ENCODE data around the gene MGLL.
A peak's percentile ranks its signal among the peaks of the same experiment; 100 is the strongest.

The MGLL gene

DNA sequence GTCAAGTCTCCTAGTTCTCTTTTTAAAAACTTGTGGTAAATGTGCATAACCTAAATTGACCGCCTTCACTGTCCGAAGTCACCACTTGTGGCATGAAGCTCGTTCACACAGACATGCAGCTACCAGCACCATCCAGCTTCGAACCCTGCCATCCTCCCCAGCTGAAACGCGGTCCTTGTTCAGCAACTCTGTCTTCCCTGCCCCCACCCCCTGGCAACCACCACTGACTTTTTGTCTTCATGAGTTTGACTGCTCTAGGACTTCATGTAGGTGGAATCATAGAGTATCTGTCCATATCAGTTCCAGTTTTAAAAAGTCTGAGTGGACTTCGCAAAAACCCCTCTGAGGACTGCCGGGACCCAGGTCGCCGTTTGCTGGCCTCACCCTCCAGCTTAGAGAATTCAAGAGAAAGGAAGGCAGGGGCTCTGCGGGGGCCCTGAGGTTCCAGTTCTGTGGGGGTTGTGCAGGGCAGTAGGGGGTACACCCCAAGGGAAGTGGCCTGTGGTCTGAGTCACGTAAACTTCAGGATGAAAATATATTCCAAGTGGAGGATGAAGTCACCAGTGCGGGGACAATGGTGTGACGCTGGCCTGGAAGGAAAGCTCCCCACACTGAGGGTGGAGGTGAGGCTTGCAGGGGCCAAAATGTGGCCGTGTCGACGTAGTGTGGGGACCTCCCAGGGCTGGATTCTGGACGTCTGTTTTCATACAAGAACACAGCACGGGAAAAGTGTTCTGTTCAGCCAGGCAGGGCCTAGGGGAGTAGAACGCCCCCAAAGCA, 82.0 kb downstream of the MGLL start:
- no peak for DNase-seq

DNA sequence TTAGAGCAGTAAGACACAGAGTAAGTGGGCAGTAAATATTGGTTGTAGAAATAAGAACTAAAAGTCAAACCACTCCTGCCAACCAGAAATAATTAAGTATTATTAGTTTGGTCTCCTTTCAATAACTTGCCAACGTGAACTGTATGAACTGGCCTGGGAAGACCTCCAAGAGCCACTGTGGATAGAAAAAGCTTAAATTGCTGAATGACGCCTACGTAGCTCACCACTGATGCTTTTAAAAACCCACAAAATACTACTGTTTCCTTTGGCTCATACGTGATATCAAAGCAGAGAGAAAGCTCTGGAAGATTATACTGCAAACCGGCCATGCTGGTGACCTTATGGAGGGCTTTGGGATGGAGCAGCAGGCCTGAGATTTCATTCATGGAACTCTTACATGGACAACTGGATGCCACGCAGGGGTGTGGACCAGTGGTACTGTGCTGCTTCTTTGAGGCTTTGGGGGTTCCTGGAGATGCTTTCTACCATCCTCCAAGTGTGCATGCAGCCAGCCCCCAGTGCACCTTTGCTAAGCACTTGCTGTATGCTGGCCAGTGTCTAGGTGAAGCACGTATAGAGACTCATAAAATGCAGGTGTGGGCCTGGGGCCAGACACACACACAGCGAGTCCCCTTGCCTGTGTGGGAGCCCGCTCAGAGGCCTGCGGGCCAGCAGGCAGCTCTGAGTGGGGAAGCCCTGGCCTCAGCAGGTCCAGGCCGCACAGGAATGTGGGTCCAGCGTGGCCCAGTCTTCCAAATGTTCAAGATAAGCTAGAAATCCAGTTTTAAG, 82.8 kb downstream of the MGLL start:
- DNase-seq = no peak

DNA sequence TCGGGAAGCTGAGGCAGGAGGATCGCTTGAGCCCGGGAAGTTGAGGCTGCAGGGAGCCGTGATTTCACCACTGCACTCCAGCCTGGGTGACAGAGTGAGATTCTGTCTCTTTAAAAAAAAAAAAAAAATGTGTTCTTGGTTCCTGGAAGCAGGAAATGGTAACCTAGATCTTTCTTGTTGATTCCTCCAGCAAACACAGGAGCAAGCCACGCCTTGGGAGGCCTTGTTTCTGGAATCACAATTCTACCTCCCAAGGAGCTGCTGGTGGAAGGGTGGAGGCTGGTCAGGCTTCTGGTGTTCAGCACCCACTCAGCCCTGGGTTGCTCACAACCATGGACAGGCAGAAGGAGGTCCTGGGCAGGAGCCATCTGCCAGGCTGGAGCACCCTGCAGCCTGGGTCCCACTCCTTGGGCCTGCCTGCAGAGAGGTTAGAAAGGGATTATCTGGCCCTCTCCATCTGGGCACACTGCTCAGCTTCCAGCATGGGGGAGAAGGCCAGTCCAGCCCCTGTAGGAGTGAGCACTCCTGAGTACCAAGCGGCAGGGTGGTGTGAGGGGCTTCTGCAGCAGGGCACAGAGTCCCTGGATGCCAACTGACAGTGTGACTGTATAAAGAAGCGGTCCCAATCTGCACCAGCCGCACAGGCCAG, 84.0 kb downstream of the MGLL start:
- peak; percentile 17 for DNase-seq

DNA sequence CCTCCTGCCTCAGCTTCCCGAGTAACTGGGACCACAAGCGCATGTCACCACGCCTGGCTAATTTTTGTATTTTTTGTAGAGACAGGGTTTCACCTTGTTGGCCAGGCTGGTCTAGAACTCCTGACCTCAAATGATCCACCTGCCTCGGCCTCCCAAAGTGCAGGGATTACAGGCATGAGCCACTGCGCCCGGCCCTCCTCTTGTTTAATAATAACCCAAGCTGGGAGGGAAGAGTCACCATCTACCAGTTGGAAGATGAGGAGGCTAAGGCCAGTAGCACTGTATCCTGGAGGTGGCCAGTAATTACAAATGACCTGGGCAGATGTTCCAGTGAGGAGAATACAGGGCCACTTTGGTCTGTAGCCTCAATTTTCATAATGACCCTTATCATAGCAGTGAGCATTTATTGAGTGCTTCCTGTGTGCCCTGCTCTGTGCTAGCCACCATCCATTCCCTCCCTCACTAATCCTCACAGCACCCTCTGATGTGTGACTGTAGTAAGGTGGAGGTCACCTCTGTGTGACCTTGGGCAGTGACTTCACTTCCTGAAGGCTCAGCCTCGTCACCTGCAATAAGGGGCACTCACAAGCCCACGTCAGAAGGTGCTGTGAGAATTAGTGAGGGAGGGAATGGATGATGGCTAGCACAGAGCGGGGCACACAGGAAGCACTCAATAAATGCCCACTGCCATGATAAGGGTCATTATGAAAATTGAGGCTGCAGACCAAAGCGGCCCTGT, 85.3 kb downstream of the MGLL start:
- DNase-seq = no peak

DNA sequence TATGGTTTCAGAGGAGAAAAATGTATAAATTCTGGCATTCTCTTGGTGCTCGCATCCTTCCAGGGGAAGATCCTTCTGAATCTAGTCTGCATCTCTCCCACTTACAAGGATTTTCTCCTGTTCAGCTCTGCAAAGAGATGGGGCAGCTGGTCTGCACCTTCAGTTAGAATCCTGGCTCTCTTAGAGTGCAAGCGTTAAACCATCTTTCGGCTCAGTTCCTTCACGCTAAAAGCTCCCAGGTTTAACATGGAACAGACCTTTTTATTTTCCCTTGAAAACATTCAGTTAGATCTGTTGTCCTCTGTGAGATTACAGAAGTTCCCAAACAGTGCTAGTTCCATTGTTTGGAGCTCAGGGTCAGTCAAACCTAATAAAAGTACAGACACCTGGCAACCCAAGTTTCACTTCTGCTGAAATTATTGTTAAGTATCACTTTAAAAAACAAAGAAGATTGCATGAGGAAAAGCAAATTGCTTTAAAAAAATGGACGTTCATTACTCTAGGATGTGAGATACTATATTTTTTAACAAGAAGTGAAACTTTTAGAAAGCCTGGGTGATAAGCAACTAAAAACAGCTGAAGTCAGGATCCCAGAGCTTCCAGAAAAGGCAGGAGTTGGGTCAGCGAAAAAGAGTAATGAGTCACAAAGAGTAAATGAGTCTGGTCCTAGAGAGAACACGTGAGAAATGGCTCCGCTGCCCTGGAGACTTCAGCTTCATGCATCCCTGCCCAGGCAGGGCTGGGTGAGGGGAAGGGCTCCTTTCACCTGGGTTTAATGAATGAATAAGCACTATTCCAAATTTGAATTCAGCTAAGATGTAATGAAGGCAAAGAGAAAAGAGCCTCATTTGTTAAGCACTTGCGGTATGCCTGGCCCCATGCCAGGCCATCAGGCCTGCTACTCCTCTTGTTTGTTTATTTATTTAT, 86.3 kb downstream of the MGLL start:
- peak; percentile 53 for DNase-seq

DNA sequence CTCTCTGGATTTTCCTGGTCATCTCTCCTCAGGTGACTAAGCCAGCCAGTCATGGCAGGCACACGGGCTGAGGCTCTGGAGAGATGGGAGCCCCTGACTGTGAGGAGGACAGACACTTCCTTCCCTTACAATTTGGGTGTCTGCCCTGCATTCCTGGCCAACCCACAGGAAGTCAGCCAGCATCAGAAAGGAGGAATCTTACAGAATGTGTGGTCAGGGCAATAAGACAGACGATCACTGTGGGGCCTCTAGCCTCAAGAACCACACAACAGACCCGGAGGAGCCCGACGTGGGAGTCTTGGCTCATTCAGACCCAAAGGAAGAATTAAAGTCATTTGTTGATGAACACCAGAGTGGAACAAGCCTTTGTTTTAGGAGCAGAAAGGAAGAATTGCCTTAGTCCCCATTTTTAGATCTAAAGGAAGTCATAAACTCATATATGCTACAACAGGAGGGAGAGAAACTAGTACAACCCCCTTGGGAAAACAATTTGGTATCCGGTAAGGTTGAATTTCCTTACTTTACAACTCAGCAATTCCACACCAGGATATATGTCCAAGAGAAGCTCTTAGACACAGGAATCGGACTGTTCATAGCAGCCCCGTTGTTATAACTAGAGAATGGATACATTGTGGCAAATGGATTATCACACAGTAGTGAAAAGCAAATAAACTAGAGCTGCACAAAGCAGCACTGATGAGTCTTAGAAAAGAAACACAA, 87.4 kb downstream of the MGLL start:
- peak; percentile 45 for DNase-seq

DNA sequence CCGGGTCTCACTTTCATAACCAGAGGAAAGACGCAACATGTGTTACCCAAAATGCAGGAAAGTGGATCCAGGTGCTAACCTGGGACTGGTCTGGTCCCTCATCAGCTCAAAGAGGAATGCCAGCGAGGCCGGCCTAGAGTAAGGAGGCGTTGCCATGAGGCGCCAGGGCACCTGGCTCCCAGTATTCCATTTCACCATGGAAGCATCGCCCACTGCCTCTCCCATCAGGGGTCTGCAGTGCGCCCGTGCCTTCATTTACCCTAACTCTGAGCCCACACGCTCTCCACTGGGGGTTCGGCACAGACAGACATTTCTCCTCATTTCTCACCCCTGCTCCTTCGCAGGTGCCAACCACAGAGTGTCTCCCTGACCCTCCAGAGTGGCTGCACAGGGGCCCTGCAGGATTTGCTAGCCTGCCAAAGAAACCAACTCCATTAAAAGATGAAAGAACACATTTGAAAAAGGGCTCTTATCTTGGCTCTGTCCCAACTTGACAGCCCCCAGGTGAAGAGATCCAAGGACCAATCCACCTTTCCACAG, 88.1 kb downstream of the MGLL start:
- no peak for DNase-seq

DNA sequence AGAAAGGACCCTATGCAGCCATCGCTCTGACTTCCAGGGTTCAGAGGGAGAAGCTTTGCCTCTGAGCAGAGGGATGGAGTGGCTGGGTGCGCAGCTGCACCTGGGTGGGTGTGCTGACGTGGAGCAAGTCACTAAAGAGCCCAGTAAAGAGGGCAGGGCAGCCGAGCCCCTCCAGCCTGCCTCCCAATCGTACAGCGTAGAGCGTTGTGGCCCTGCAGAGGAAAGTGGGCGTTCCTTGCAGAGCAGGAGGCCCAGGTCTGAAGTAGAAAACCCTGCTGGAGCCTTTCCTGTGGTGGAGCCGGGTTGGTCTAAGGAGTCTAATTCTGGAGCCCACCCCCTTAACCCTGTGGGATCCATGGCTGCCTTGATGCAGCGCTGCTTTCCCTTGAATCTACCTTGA, 88.5 kb downstream of the MGLL start:
- DNase-seq = no peak

DNA sequence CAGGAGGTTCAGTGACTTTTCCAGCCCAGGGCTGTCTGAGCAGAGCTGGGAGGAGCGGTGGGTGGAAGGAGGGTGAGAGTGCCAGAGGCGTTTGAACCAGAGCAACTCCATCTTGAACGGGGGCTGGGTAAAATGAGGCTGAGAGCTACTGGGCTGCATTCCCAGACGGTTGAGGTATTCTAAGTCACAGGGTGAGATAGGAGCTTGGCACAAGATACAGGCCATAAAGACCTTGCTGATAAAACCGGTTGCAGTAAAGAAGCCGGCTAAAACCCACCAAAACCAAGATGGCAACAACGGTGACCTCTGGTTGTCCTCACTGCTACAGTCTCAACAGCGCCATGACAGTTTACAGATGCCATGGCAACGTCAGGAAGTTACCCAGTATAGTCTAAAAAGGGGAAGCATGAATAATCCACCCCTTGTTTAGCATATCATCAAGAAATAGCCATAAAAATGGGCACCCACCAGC, 89.4 kb downstream of the MGLL start:
- no peak for DNase-seq

DNA sequence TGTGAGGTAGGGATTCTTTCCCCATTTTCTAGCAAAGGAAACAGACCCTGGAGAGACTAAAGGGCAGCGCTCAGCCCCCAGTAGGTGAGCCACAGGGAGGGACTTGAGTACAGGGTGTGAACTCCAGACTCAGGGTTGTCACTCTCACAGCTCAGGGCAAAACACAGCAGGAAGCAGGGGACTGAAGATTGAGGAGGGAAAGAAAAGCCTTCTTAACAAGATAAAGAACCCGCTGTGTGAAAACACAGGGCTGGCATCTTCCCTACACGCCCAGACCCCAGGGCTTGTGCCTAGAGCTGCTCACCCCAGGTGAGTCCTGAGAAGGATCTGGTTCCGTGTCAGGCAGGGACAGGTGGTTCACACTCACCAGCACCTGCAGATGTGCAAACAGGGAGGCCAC, 90.0 kb downstream of the MGLL start:
- no peak for DNase-seq

DNA sequence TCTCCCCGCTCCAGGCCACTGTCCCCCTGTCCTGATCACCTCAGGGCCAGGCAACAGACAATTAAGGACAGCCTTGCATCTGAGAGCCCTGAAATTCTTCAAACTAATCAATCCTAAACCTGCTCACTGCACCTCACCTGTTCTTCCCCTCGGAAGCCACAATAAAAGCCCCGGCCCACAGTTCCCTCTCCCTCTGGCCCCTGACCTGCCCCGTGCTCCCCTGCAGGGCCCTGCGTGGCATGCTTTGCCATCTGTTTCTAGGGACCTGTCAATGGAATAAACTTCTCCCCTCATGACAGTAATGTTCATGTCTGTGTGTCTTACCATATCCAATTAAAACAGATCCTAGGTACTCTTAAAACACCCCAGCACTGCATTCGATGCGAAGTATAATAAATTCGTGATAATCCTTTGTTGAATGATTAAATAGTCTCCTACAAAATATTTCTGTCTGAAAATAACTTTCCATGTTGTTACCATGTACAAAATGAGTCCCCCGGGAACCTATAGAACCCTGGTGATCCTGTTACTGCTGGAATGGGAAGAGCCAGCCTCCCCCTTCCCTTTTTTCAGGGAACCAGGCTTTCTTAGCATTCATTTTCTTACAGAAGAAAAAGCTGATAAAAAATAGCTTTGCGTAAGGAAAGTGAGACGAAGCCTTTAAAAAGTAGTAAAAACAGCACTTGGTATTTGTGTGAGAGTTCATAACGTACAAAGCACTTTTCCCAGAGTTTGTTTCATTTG, 90.6 kb downstream of the MGLL start:
- DNase-seq = no peak

DNA sequence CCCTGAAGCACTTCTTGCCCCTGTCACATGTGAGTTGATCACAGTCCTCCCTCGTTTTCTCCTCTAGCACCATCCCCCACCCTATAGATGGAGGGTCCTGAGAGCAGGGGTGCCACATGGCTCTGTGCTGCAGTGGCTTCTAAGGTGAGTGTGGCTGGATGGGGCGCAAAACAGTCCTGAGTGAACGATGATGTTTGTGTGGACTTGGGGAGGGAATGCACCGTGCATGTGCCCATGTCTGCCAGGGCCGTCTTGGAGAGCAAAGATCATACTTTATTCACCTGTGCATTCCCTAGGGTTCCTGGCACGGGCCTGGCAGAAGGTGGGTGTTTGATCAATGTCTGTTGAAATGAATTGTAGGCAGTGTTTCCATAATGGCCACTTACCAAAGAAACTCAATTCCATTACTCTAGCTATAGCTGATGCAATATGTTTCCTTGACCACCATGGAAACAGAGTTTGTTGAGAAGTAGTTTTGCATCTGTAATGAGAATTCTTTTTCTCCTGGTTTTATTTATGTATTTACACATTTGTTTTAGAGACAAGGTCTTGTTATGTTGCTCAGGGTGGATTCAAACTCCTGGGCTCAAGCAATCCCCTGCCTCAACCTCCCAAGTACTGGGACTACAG, 91.5 kb downstream of the MGLL start:
- DNase-seq = no peak

DNA sequence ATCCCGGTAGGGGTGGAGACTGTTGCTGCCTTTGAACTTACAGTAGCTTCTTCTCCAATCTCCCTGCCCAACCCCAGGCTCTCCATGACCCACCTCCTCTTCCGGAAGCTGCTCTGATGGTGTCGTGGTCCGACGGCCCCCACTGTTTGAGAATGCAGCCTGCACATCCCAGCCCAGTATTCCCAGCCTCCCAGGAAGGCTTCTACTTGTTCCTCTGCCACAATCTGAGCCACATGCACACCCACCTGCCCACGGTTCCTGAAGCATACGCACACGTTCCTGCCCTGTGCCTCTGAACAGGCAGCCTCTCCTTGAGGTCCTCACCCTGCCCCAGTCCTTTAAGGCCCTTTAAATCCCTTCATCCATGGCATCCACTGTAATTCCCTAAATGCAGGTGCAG, 92.1 kb downstream of the MGLL start:
- DNase-seq = no peak

DNA sequence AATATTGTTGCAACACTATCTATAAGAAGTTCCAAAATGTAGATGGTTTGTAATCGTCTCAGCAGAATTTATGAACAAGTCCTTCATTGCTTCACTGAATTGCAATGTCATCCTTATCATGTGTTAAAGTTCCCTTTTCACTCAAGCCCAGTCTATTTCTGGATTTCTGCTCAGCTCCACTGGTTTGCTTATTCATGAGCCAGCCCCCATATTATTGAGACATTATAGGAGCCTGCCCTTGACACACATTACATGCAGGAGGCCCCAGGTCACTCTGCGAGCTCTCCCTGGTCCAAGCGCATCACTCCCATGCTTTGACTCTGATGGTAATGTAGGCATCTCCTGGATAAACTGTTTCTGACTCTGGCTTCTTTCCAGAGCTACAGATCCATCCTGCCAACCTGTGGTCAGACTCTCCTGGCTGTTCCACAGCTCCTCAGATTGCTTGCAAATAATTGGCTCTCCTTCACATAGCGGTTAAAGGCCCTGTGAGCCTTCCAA, 92.7 kb downstream of the MGLL start:
- DNase-seq = no peak

DNA sequence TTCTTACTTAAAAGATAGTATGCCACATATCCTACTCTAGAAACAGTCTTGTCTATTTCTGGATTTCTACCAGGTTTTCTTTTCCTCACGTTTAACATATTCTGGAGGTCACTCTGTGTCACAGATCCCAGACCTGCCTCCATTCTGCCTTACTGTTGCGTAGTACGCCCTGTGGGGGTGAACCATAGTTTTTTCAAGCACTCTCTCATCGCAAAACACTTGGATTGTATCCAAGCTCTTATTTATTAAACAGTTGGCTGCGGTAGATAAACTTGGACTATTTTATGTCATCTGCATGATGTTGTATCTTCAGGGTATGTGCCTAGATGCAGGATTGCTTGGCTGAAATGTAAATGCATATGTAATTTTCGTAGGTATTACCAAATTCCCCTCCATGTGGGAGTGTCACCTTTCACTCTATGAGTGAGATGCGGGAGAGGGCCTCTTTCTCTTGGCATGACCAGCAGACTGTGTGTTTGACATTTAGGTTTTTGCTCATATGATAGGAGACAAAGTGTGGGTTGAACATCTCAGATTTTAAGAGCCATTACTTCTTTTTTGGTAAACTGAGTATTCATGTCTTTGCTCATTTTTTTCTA, 93.8 kb downstream of the MGLL start:
- no peak for DNase-seq

DNA sequence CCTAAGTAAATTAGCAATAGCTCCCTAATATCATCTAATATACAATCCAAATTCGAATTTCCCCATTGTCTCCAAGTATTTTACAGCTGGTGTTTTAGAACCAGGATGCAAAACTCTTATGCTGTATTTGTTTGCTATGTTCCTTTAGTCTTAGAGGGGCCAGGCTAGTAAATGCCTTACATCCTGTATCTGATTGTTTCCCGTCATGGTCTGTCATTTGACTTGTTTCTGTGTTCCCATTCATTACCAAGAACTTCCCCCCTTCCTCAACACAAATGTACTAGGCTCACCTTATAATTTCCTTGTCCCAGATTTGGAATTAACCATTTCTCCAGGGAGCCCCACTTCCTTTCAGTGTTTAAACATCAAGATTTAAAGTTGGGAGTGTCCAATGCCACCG, 95.4 kb downstream of the MGLL start:
- DNase-seq = no peak

DNA sequence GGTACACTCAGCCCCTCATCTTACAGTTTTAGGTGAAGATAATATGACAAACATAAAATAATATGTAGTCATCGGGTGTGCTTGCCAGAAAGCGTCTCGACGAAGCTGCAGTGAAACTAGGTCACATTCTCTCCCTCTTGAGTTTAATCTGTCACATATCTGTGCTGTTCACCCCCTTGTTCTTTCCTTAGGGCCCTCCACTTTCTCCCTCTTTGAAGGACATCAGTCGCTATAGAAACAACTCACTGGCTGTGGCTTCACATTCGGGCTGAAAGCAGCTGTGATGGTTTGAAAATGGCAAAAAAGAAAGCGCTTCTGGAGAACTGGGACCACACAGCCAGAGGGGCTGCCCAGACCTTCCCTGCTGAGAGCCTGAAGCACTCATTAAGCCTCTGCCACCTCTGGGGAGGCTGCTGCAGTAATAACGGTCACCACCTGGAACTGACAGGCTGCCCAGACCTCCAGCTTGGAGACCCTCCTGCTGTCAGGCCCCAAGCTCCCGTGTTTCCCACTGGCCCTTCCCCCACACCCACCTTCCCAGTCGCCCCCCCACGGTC, 99.2 kb downstream of the MGLL start:
- DNase-seq = no peak

DNA sequence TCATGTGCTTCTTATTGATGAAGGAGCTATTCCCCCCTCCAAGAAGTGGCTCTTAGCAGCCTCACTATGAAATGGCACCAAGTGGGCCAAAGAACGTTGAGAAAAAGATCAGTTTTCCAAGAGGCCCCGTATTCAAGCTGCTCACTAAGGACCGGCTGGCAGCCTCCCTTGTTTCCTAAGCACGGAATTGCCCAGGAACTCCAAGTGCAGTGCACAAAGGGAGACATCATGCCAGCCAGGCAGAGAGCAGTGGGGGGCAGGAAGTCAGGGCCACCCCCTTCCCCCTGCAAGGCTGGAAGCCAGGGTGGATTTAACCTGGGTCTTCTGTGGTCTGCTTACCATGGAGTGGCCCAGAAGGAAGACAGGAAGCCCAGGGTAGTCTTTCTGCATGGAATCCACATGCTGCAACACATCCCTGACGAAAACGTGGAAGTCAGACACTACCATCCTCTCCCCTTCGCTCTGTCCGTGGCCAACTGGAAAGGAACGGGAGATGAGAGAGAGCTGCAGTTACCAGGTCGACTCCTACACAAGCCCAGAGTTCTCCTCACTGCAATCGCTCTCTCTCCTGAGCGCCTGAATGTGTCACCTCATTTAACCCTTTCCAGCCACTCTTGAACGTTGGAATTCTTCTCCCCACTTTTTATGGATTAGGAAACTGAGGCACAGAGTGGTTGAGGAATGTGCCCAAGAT, 100.1 kb downstream of the MGLL start:
- DNase-seq = no peak
